Heart left ventricle (tissue), 16 donors: ENCODE results near the gene SGIP1. TPM values are rescaled to one million over a fixed set of nuclear protein-coding genes. Genes with fewer than 3 reads are reported as not detected.

ENCODE experiments used
- ATAC-seq, 4 donors: fragments of 200-7000 bp; cut with Tn5 transposase; one replicate each; pipeline ENCODE4 v1.9.1; 2020 to 2022; ENCODE audit warnings: moderate library complexity in 4 of 4, mild to moderate bottlenecking in 3 of 4, moderate number of reproducible peaks in 1 of 4
- DNase-seq, 5 donors: peaks; one replicate each; pipeline ENCODE4 v3.0.0-alpha.2; 2020
- H3K27ac ChIP-seq, 12 donors: fragments of 200-600 bp; sonication (generic) in 4 of 12; one replicate each; pipeline versions ENCODE4 v1.5.0 to v1.8.0; 2016 to 2022; ENCODE audit warnings: mild to moderate bottlenecking in 2 of 12
- H3K27me3 ChIP-seq, 9 donors: fragments of 200-600 bp; sonication (generic) in 2 of 9; one replicate each; pipeline versions ENCODE4 v1.5.1 to v1.8.0; 2016 to 2022; ENCODE audit warnings: mild to moderate bottlenecking in 3 of 9
- H3K36me3 ChIP-seq, 9 donors: fragments of 200-600 bp; sonication (generic) in 2 of 9; one replicate each; pipeline versions ENCODE4 v1.5.0 to v1.8.0; 2018 to 2022; ENCODE audit warnings: mild to moderate bottlenecking in 2 of 9
- H3K4me1 ChIP-seq, 12 donors: fragments of 200-600 bp; sonication (generic) in 4 of 12; one replicate each; pipeline versions ENCODE4 v1.5.0 to v1.8.0; 2016 to 2022; ENCODE audit warnings: mild to moderate bottlenecking in 3 of 12
- H3K4me3 ChIP-seq, 12 donors: fragments of 200-600 bp; sonication (generic) in 4 of 12; one replicate each; pipeline versions ENCODE4 v1.5.0 to v1.8.0; 2017 to 2022; ENCODE audit warnings: mild to moderate bottlenecking in 9 of 12, moderate library complexity in 4 of 12
- H3K9me3 ChIP-seq, 12 donors: fragments of 200-600 bp; sonication (generic) in 4 of 12; one replicate each; pipeline versions ENCODE4 v1.5.0 to v1.8.0; 2016 to 2022; ENCODE audit warnings: mild to moderate bottlenecking in 1 of 12
- CTCF ChIP-seq, 12 donors: fragments of 200-600 bp; sonication (generic) in 4 of 12; IDR thresholded peaks; one replicate each; pipeline versions ENCODE4 v1.5.0 to v1.8.0; 2018 to 2022; ENCODE audit warnings: antibody characterized with exemption in 12 of 12, mild to moderate bottlenecking in 5 of 12
- POLR2A ChIP-seq, 2 donors: fragments of 450-650 bp; IDR thresholded peaks; one replicate each; pipeline ENCODE4 v1.6.1; 2017; ENCODE audit warnings: antibody characterized with exemption in 2 of 2, mild to moderate bottlenecking in 2 of 2, moderate library complexity in 2 of 2
- WGBS, 4 donors: extraction: QIAGEN DNeasy Blood & Tissue Kit in 2 of 4; methylation state at CpG; one replicate each; pipeline versions ENCODE4 v1.1.5 to v1.1.7; 2013 to 2018; 5-methylcytosine and 5-hydroxymethylcytosine counted together
- intact Hi-C, 10 donors: fragments of 100-400 bp; cut with DNase I; formaldehyde crosslinking; loops; one replicate each; pipeline versions ENCODE4 v1.11.1 to v1.14.2; 2022
- polyA plus RNA-seq, 2 donors: library from polyadenylated mRNA; stranded (reverse); fragments of 200-250 nt; gene quantifications; one replicate each; pipeline ENCODE4 v1.2.3, GENCODE V29; 2013
- total RNA-seq, 9 donors: library from RNA; depleted of rRNA in 2 of 9; stranded (reverse); fragments of >200 nt in 2 of 9; fragmentation: NEBNext Ultra II Directional in 3 of 9; extraction: Animal tissue kit (Norgen Biotek cat#: 25700) in 3 of 9; gene quantifications; one replicate each; pipeline versions ENCODE4 v1.1.0 to v1.2.4, GENCODE V29; 2016 to 2023
- donor health status: ischemic (EF 13 %, LVEDD 7.1; RV severe dilation, severe dysfunction).
- donor health status: healthy with polysubstance abuse.
- donor health status: DM: no; HTN: yes; CAD: no.
- donor health status: DM: no; HTN: no; CAD: no.
- donor health status: ischemic (EF 25% LVEDD 6.9; RV normal size, moderate dysfunction).
- donor health status: ischemic (EF 25% LVEDD 5.7; RV mildly dilated, moderate dysfunction).
- donor health status: healthy.
- donor health status: DM: yes; HTN: yes; CAD: no.
- donor health status: ischemic (EF 35%, LVEDD 5.7; RV mildly dilated, moderate dysfunction).
- donor health status: nonischemic (EF 11% LVEDD 7.7; RV severe dilation, severe dysfunction).
- donor health status: DM: yes; HTN: yes; CAD: no.
- donor health status: PGD.
- donor health status: ischemic (EF 29% LVEDD 5.4; RV normal size, mild dysfunction).
- donor health status: nonischemic (EF 23%, LVEDD 6.1; RV moderate dilation, normal function).

SGIP1 gene
- total and polyA plus RNA-seq, 11 donors: 2.1 to 17.3 (median 5.0) TPM

- TF ChIP-seq POLR2A (IDR thresholded peaks at IDR 0.05) (no peak), CTCF (IDR thresholded peaks at IDR 0.05) (no peak)
- Histone ChIP-seq H3K36me3 (peaks cover 0 to 48% (median 0%) of the 10 kb centered on the region in 9 donors), H3K27me3 (no peaks in the 10 kb centered on the region), H3K4me3 (no peak overlapping the region), H3K27ac (no peak overlapping the region), H3K4me1 (peaks cover 0 to 3% (median 0%) of the 10 kb centered on the region in 12 donors), H3K9me3 (no peaks in the 10 kb centered on the region)
- ATAC-seq (no peak), DNase-seq (no peak)
- 92 to 96% (median 92%) methylated on average over 4 of the region's 4 CpGs for WGBS, 4 donors
- intact Hi-C loops: no loop called here
Measured at GRCh38 chr1:66641891-66642473, 108.0 kb downstream of the SGIP1 start.

- Histone ChIP-seq H3K4me1 (no peaks in the 10 kb centered on the region), H3K36me3 (peaks cover 0 to 52% (median 0%) of the 10 kb centered on the region in 9 donors), H3K27ac (no peak overlapping the region), H3K27me3 (no peaks in the 10 kb centered on the region), H3K4me3 (no peak overlapping the region), H3K9me3 (no peaks in the 10 kb centered on the region)
- 56 to 73% (median 68%) methylated on average over 3 of the region's 3 CpGs for WGBS, 4 donors
- intact Hi-C loops: no loop called here
- ATAC-seq (no peak), DNase-seq (no peak)
- no peak for TF ChIP-seq CTCF (IDR thresholded peaks at IDR 0.05)
- no peak for TF ChIP-seq POLR2A (IDR thresholded peaks at IDR 0.05)
Measured at GRCh38 chr1:66642992-66643391, 109.0 kb downstream of the SGIP1 start.

GRCh38 chr1:66644331-66644730 is 110.4 kb downstream of the SGIP1 start:
- Histone ChIP-seq H3K27ac (no peak overlapping the region), H3K4me1 (peaks cover 0 to 3% (median 0%) of the 10 kb centered on the region in 12 donors), H3K9me3 (no peaks in the 10 kb centered on the region), H3K36me3 (peaks cover 0 to 52% (median 0%) of the 10 kb centered on the region in 9 donors), H3K4me3 (no peak overlapping the region), H3K27me3 (no peaks in the 10 kb centered on the region)
- no peak for ATAC-seq
- intact Hi-C loops: no loop called here
- whole genome bisulfite sequencing, 4 donors: 84 to 93% (median 86%) methylated on average over 3 of the region's 3 CpGs
- no peak for DNase-seq
- no peak for TF ChIP-seq POLR2A (IDR thresholded peaks at IDR 0.05)
- TF ChIP-seq CTCF (IDR thresholded peaks at IDR 0.05): no peak

GRCh38 chr1:66648901-66649595 is 115.1 kb downstream of the SGIP1 start:
- Histone ChIP-seq H3K27me3 (no peaks in the 10 kb centered on the region), H3K4me3 (no peak overlapping the region), H3K36me3 (peaks cover 0 to 28% (median 0%) of the 10 kb centered on the region in 9 donors), H3K4me1 (peaks cover 0 to 5% (median 0%) of the 10 kb centered on the region in 12 donors), H3K9me3 (no peaks in the 10 kb centered on the region), H3K27ac (no peak overlapping the region)
- intact Hi-C loops: no loop called here
- TF ChIP-seq CTCF (IDR thresholded peaks at IDR 0.05) (no peak), POLR2A (IDR thresholded peaks at IDR 0.05) (no peak)
- 74 to 83% (median 79%) methylated on average over 2 of the region's 2 CpGs for WGBS, 4 donors
- DNase-seq (no peak), ATAC-seq (no peak)
